Left ventricle myocardium inferior (tissue), 1 donor: ENCODE measurements around the gene HSD17B11. TPM values are rescaled to one million over a fixed set of nuclear protein-coding genes. Genes with fewer than 3 reads are reported as not detected.
A peak's percentile ranks its signal among the peaks of the same experiment; 100 is the strongest.
"Not testable (repeated sequence)": the region's sequence is repeated elsewhere in the genome, so short reads cannot be mapped to it uniquely, and the experiment has no call there.

ENCODE experiments used
- DNase-seq: peaks from one replicate; pipeline ENCODE4 v3.0.0-alpha.2; 2020
- H3K27ac ChIP-seq: fragments of 200-600 bp; replicated peaks from 2 replicates; pipeline ENCODE4 v1.8.0; 2021
- H3K27me3 ChIP-seq: fragments of 200-600 bp; 2 replicates; pipeline ENCODE4 v1.8.0; 2021; ENCODE audit warnings: low read depth
- H3K36me3 ChIP-seq: fragments of 200-600 bp; 2 replicates; pipeline ENCODE4 v1.8.0; 2021
- H3K4me1 ChIP-seq: fragments of 200-600 bp; 2 replicates; pipeline ENCODE4 v1.8.0; 2021
- H3K4me3 ChIP-seq: fragments of 200-600 bp; 2 replicates; pipeline ENCODE4 v1.8.0; 2021; ENCODE audit warnings: mild to moderate bottlenecking, moderate library complexity
- H3K9me3 ChIP-seq: fragments of 200-600 bp; replicated peaks from 2 replicates; pipeline ENCODE4 v1.8.0; 2021
- CTCF ChIP-seq: fragments of 200-600 bp; IDR thresholded peaks from 2 replicates; pipeline ENCODE4 v1.8.0; 2021; ENCODE audit warnings: antibody characterized with exemption, mild to moderate bottlenecking, borderline replicate concordance
- intact Hi-C: fragments of 100-400 bp; cut with micrococcal nuclease; formaldehyde crosslinking; loops from one replicate; pipeline ENCODE4 v1.11.0; 2022
- total RNA-seq: library from RNA; stranded (reverse); fragmentation: NEBNext Ultra II Directional; extraction: Animal tissue kit (Norgen Biotek cat#: 25700); gene quantifications from one replicate; pipeline ENCODE4 v1.2.1, GENCODE V29; 2021
- donor health status: DM: no; HTN: yes; CAD: no; lungs with severe emphysema.

Gene HSD17B11
- total RNA-seq, 1 donor from 2014 or later = 11.7 TPM

- DNase-seq = no peak
- peak overlapping the region; percentile 73 for H3K4me3 ChIP-seq
- peaks cover 11% of the 10 kb centered on the region for H3K36me3 ChIP-seq
- H3K27me3 ChIP-seq = no peaks in the 10 kb centered on the region
- H3K27ac ChIP-seq = no peak overlapping the region
- H3K4me1 ChIP-seq = peaks cover 37% of the 10 kb centered on the region
- peaks cover 21% of the 10 kb centered on the region for H3K9me3 ChIP-seq
- intact Hi-C loops = no loop called here
- TF ChIP-seq CTCF = no peak
These were observed 2.1 kb downstream of the HSD17B11 start for GRCh38 chr4:87388901-87389300.

- no peak for TF ChIP-seq CTCF
- Histone ChIP-seq H3K4me1 (peaks cover 51% of the 10 kb centered on the region), H3K27me3 (no peaks in the 10 kb centered on the region), H3K9me3 (peaks cover 21% of the 10 kb centered on the region), H3K36me3 (peaks cover 11% of the 10 kb centered on the region), H3K4me3 (no peak overlapping the region), H3K27ac (no peak overlapping the region)
- intact Hi-C loops = no loop called here
- DNase-seq = no peak
These were observed 3.8 kb downstream of the HSD17B11 start for GRCh38 chr4:87387237-87387636.

GRCh38 chr4:87384466-87385132 is 6.4 kb downstream of the HSD17B11 start:
- Histone ChIP-seq H3K36me3 (peaks cover 29% of the 10 kb centered on the region), H3K9me3 (peaks cover 21% of the 10 kb centered on the region), H3K4me1 (peaks cover 31% of the 10 kb centered on the region)
- H3K4me3 ChIP-seq, DNase-seq, H3K27me3 ChIP-seq, H3K27ac ChIP-seq, intact Hi-C loops: not testable (repeated sequence)

GRCh38 chr4:87382931-87383330 is 8.1 kb downstream of the HSD17B11 start:
- H3K36me3 ChIP-seq = peaks cover 25% of the 10 kb centered on the region
- DNase-seq = no peak
- no peak for TF ChIP-seq CTCF
- H3K27me3 ChIP-seq = no peaks in the 10 kb centered on the region
- intact Hi-C loops = no loop called here
- H3K27ac ChIP-seq = no peak overlapping the region
- H3K4me3 ChIP-seq = no peak overlapping the region
- peaks cover 11% of the 10 kb centered on the region for H3K9me3 ChIP-seq
- H3K4me1 ChIP-seq = peaks cover 17% of the 10 kb centered on the region

GRCh38 chr4:87382116-87382515 is 8.9 kb downstream of the HSD17B11 start:
- no peak for DNase-seq
- H3K27ac ChIP-seq = no peak overlapping the region
- H3K4me1 ChIP-seq = peaks cover 14% of the 10 kb centered on the region
- no peak overlapping the region for H3K4me3 ChIP-seq
- intact Hi-C loops = no loop called here
- H3K9me3 ChIP-seq = peaks cover 11% of the 10 kb centered on the region
- no peak for TF ChIP-seq CTCF
- H3K27me3 ChIP-seq = no peaks in the 10 kb centered on the region
- peaks cover 28% of the 10 kb centered on the region for H3K36me3 ChIP-seq

- Histone ChIP-seq H3K9me3 (no peaks in the 10 kb centered on the region), H3K4me1 (peaks cover 15% of the 10 kb centered on the region), H3K27ac (no peak overlapping the region), H3K4me3 (no peak overlapping the region), H3K36me3 (peaks cover 41% of the 10 kb centered on the region), H3K27me3 (no peaks in the 10 kb centered on the region)
- intact Hi-C loops = loop anchor here (10.0 kb wide), 1 partner anchor 87 kb away; no protein-coding TSS in a partner anchor
- no peak for DNase-seq
- no peak for TF ChIP-seq CTCF
These were observed 13.2 kb downstream of the HSD17B11 start for GRCh38 chr4:87377816-87378215.
